Tibial nerve (tissue), 3 donors: Measurements from ENCODE around the gene KIF13A.
"Not testable (repeated sequence)": the region's sequence is repeated elsewhere in the genome, so short reads cannot be mapped to it uniquely, and the experiment has no call there.

Experiments used
- CTCF ChIP-seq, 5 experiments: fragments of 200-600 bp in 3 of 5; fragments of 450-650 bp in 2 of 5; sonication (generic) in 3 of 5; IDR thresholded peaks; one replicate each; pipeline ENCODE4 v1.5.1; 2016 to 2019; ENCODE audit warnings: antibody characterized with exemption in 5 of 5, mild to moderate bottlenecking in 3 of 5, moderate library complexity in 2 of 5
- POLR2A ChIP-seq, 2 donors: fragments of 450-650 bp; IDR thresholded peaks; one replicate each; pipeline ENCODE4 v1.6.1; 2017; ENCODE audit warnings: antibody characterized with exemption in 2 of 2, mild to moderate bottlenecking in 2 of 2, moderate library complexity in 2 of 2

- TF ChIP-seq CTCF, POLR2A (IDR thresholded peaks at IDR 0.05): not testable (repeated sequence)
Measured at GRCh38 chr6:17911656-17912055, 75.8 kb downstream of the KIF13A start.
